ENCODE measurements around the gene ZNF638. TPM values are rescaled to one million over a fixed set of nuclear protein-coding genes. Genes with fewer than 3 reads are reported as not detected.
"Not testable (repeated sequence)": the region's sequence is repeated elsewhere in the genome, so short reads cannot be mapped to it uniquely, and the experiment has no call there.

The ZNF638 gene
- polyA plus RNA-seq, 6 donors from 2014 or later, result 34.9 to 80.2 (median 50.9) TPM

DNA sequence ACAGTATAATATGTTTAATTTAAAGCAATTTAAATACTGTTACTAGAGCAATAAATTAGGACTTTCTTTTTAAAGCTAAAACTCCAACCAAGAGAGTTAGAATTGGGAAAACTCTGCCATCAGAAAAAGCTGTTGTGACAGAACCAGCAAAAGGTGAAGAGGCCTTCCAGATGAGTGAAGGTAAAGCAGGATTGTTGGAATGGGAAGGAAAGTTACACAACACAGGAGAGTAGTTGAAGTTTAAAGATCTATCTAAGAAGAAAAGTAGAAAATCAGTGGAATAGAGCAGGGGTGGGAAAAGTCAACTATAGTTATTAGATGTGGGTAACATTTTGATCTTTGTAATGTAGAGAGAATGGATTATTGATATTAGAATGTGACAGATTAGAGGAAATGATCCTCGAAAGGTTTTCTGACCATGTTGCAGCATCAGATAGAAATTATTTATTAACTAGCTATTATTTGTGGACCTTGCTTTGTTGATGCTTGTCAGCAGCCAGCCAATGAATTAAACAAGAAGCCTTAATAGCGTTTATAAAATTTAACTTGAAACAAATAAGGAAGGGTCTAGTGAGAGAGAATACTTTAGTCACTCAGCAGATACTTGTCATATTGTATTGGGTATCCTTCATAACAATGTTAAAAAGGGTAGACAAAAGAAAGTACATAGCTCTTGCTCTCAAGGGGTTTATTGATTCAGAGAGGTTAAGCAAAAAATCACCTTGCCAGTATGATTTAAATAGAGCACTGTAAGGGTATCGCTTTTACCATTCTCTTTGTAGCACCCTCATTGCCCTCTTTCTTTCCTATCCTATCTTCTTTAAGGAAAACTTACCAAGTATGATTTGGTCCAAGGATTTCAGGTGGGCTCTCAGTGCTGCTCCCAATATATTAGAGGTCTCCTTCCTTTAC lies 97.1 kb downstream of the ZNF638 start:
- DNase-seq (no peak), ATAC-seq (ENCODE audit: low read depth in 2 of 2) (no peak)
- Mint-ChIP-seq H3K27ac (peak overlapping the region in 5 of 6 donors; percentile 21 to 75 (median 28)), H3K36me3 (peaks cover 33 to 38% of the 10 kb centered on the region in 2 donors), H3K4me3 (no peak overlapping the region), H3K9me3 (no peaks in the 10 kb centered on the region), H3K4me1 (peaks cover 0 to 8% (median under 1%) of the 10 kb centered on the region in 3 donors), H3K27me3 (no peaks in the 10 kb centered on the region)

GRCh38 chr2:71445142-71445541 lies 113.6 kb downstream of the ZNF638 start:
- H3K27me3 Mint-ChIP-seq; H3K36me3 Mint-ChIP-seq; ATAC-seq (ENCODE audit: low read depth in 2 of 2); H3K4me1 Mint-ChIP-seq; H3K27ac Mint-ChIP-seq; H3K9me3 Mint-ChIP-seq; H3K4me3 Mint-ChIP-seq; DNase-seq: not testable (repeated sequence)

DNA sequence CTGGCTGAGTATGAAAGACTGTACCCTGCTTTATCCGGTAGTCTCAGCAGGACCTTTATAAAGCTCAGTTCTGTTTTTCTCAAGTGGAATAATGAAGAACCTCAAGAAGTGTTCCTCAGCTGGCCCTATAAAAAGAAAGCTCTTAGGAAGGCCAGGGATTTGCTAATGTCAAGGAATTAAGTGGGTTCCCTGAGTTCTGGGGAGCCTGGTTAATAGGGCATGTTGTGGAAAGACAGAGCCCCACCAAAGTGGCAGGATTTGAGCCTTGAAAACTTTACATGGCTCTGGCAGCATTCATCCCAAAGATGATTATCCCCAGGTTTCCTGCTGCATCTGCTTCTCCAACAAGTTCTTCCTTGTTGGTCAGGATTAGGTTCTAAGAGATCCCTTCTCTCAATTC lies 114.9 kb downstream of the ZNF638 start:
- Mint-ChIP-seq H3K4me3 (no peak overlapping the region), H3K9me3 (no peaks in the 10 kb centered on the region), H3K27me3 (peaks cover 4 to 6% (median 6%) of the 10 kb centered on the region in 3 donors), H3K36me3 (peaks cover 0 to 3% of the 10 kb centered on the region in 2 donors), H3K4me1 (no peaks in the 10 kb centered on the region), H3K27ac (no peak overlapping the region)
- no peak for ATAC-seq (ENCODE audit: low read depth in 2 of 2)
- no peak for DNase-seq

DNA sequence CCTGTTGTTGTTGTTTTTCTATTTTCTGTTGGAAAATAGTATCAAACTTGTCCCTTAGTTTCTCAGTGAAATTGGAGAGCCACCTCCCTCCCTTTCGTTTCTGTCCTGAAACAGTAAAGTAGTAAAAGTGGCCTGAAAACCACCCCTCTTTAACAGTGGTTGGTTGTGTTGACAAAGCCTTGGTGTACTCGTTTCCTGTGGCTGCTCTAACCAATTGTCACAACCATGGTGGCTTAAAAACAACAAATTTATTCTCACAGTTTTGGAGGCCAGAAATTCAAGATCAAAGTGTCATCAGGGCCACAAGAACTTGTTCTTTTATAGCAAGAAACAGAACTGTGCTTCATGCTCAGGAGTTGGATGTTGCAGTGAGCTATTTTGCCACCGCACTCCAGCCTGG lies 117.8 kb downstream of the ZNF638 start:
- Mint-ChIP-seq H3K36me3 (peaks cover 0 to 3% of the 10 kb centered on the region in 2 donors), H3K27me3 (peaks cover 16 to 32% (median 25%) of the 10 kb centered on the region in 3 donors), H3K27ac (no peak overlapping the region), H3K9me3 (no peaks in the 10 kb centered on the region), H3K4me3 (no peak overlapping the region), H3K4me1 (peaks cover 7 to 14% (median 8%) of the 10 kb centered on the region in 3 donors)
- no peak for DNase-seq
- ATAC-seq (ENCODE audit: low read depth in 2 of 2), result no peak

DNA sequence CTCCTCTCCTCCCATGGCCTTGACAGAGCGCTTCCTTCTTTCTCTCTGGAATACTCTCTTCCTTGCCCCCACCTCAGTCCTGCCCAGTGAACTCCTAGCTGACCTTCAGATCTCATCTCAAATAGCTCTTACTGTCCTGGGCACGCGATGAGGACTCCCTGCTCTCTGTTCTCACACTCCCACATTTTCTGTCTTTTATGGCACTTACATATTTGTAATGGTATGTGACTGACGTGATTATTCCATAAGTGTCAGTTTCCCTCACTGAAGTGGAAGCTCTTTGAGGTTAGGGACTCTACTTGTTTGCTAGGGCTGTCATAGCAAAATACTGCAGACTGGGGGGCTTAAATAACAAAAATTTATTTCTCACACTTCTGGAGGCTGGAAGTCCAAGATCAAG lies 120.1 kb downstream of the ZNF638 start:
- no peaks in the 10 kb centered on the region for H3K9me3 Mint-ChIP-seq
- peak overlapping the region in 1 of 8 donors; percentile 65 for H3K4me3 Mint-ChIP-seq
- H3K27ac Mint-ChIP-seq, result no peak overlapping the region
- peaks cover 0 to 18% of the 10 kb centered on the region in 2 donors for H3K36me3 Mint-ChIP-seq
- H3K27me3 Mint-ChIP-seq, result peaks cover 40 to 56% (median 41%) of the 10 kb centered on the region in 3 donors
- peaks cover 13 to 19% (median 18%) of the 10 kb centered on the region in 3 donors for H3K4me1 Mint-ChIP-seq
- DNase-seq, result no peak
- ATAC-seq (ENCODE audit: low read depth in 2 of 2), result no peak

DNA sequence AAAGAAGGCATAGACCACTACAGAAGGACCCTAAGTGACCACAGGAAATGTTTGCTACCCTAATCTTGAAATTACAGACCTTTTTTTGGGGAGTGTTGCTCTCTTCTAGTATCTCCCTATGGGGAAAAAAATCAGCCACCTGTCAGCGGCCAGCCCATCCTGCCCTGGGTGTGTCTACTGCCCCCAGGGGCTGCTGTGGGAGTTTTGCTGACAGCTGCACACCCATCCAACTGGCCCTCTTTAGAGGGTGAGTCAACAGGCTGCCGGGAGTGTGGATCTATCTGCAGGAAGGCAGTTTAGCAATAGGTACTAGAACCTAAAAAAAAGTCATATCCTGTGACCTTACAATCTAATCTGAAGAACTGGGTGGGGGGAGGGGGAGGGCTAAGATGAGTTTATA lies 121.0 kb downstream of the ZNF638 start:
- peak overlapping the region in 3 of 8 donors; percentile 28 to 69 (median 59) for H3K4me3 Mint-ChIP-seq
- peaks cover 13 to 19% (median 18%) of the 10 kb centered on the region in 3 donors for H3K4me1 Mint-ChIP-seq
- H3K9me3 Mint-ChIP-seq, result no peaks in the 10 kb centered on the region
- DNase-seq (no peak), ATAC-seq (ENCODE audit: low read depth in 2 of 2) (peak; percentile 43 to 57)
- no peak overlapping the region for H3K27ac Mint-ChIP-seq
- H3K27me3 Mint-ChIP-seq, result peaks cover 41 to 62% (median 48%) of the 10 kb centered on the region in 3 donors
- H3K36me3 Mint-ChIP-seq, result peaks cover 0 to 18% of the 10 kb centered on the region in 2 donors

DNA sequence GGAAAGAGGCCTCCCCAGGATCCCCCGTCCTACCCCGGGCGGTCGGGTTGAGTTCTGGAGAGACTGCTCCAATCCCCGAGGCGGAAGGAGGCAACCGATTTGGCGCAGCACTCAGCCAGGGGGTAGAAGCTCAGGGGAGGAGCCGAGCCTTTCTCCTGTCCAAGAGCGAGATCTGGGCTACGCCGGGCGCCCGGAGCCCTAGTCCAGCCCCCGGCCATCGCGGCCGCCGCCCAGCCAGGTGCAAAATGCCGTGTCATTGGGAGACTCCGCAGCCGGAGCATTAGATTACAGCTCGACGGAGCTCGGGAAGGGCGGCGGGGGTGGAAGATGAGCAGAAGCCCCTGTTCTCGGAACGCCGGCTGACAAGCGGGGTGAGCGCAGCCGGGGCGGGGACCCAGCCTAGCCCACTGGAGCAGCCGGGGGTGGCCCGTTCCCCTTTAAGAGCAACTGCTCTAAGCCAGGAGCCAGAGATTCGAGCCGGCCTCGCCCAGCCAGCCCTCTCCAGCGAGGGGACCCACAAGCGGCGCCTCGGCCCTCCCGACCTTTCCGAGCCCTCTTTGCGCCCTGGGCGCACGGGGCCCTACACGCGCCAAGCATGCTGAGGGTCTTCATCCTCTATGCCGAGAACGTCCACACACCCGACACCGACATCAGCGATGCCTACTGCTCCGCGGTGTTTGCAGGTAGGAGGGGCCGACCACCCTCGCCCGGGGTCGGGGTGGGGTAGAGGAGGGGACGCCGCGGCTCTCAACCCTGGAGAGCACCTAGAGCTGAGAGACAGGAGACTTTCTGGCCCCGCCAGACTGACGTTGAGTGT lies 122.0 kb downstream of the ZNF638 start, which contains the start of gene DYSF:
Gene DYSF, plus strand, starts transcription at position 158 of the 817 bp plus-strand sequence.
- DNase-seq (no peak), ATAC-seq (ENCODE audit: low read depth in 2 of 2) (peak in 1 of 2 donors; percentile 13)
- Mint-ChIP-seq H3K27me3 (peaks cover 41 to 66% (median 52%) of the 10 kb centered on the region in 3 donors), H3K9me3 (no peaks in the 10 kb centered on the region), H3K27ac (peak within 1 kb of the TSS in 1 of 6 donors; percentile 57), H3K4me1 (peaks cover 13 to 19% (median 18%) of the 10 kb centered on the region in 3 donors), H3K4me3 (peak within 1 kb of the TSS in 6 of 8 donors; percentile 41 to 78 (median 67)), H3K36me3 (peaks cover 0 to 18% of the 10 kb centered on the region in 2 donors)

DNA sequence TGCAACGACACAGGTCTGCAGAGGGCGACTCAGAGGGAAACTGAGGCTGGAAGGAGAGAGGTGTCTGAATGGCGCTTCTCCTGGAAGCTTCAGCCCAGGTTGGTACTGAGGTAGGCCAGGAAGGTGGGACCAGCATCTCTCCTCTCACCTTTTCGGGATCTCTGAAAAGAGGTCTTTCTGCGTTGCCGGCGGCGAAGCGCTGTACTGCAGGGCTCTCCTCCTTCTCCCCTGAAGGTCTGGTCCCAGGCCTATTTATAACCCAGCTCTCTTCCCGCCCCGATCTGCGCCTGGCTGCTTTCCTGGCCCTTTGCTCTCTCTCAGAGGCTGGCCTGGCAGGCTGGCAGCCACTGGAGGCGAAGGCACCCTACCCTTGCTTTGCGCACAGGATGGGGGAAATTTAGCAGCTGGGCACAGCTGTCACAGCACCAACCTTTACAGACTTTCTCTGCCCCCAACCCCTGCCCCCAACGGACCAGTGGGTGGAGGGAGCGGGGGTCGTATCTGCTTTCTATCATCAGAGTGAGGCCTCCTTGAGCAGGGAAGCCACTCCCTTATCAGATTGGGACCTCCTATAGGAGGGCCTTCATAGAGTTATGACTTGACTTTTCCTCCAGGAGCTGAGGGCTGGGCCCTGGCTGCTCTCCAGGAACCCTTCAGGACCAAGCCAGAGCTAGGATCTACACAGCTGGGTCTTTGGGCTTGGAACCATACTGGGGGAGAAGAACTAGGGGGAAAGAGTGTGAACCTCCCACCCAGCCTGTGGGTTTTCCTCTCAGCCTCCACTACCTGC lies 122.8 kb downstream of the ZNF638 start:
- ATAC-seq (ENCODE audit: low read depth in 2 of 2) (no peak), DNase-seq (no peak)
- H3K36me3 Mint-ChIP-seq, result peaks cover 0 to 18% of the 10 kb centered on the region in 2 donors
- H3K27ac Mint-ChIP-seq, result peak overlapping the region in 1 of 6 donors; percentile 69
- H3K27me3 Mint-ChIP-seq, result peaks cover 41 to 74% (median 52%) of the 10 kb centered on the region in 3 donors
- H3K9me3 Mint-ChIP-seq, result no peaks in the 10 kb centered on the region
- H3K4me3 Mint-ChIP-seq, result peak overlapping the region in 5 of 8 donors; percentile 27 to 78 (median 57)
- peaks cover 13 to 19% (median 18%) of the 10 kb centered on the region in 3 donors for H3K4me1 Mint-ChIP-seq

- no peak for DNase-seq
- H3K4me3 Mint-ChIP-seq, result peak overlapping the region in 1 of 8 donors; percentile 69
- no peaks in the 10 kb centered on the region for H3K9me3 Mint-ChIP-seq
- no peak for ATAC-seq (ENCODE audit: low read depth in 2 of 2)
- peak overlapping the region in 1 of 6 donors; percentile 69 for H3K27ac Mint-ChIP-seq
- peaks cover 13 to 19% (median 18%) of the 10 kb centered on the region in 3 donors for H3K4me1 Mint-ChIP-seq
- H3K27me3 Mint-ChIP-seq, result peaks cover 44 to 74% (median 54%) of the 10 kb centered on the region in 3 donors
- H3K36me3 Mint-ChIP-seq, result peaks cover 0 to 18% of the 10 kb centered on the region in 2 donors
These were observed 123.6 kb downstream of the ZNF638 start for GRCh38 chr2:71455011-71455740.

GRCh38 chr2:71455741-71456569 lies 124.4 kb downstream of the ZNF638 start:
- H3K4me3 Mint-ChIP-seq, result peak overlapping the region in 3 of 8 donors; percentile 21 to 71 (median 55)

DNA sequence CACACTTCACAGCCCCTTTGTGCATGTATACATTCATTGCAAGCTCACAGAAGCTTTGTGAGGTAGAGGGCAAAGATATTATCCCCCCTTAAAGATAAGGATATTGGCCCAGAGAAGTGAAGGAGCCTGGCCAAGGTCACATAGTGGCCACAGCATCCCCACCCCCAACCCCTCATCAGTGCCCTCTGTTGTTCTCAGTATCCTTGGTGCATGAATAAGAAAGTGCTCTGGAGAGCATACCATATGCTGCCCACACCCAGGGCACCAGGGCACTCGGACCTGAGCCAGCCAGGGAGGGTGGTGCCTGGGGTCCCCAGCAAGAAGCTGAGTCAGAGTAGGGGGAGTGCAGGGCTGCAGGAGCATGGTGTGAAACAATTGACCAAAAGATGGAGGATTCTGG lies 125.0 kb downstream of the ZNF638 start:
- Mint-ChIP-seq H3K27ac (no peak overlapping the region), H3K36me3 (peaks cover 0 to 18% of the 10 kb centered on the region in 2 donors), H3K27me3 (peaks cover 40 to 74% (median 61%) of the 10 kb centered on the region in 3 donors), H3K4me3 (no peak overlapping the region), H3K4me1 (peaks cover 13 to 19% (median 18%) of the 10 kb centered on the region in 3 donors), H3K9me3 (peaks cover 0 to 6% (median 2%) of the 10 kb centered on the region in 7 donors)
- ATAC-seq (ENCODE audit: low read depth in 2 of 2) (no peak), DNase-seq (no peak)

More at GRCh38 chr2:71455741-71456569, 124.4 kb downstream of the ZNF638 start:
- no peak for ATAC-seq (ENCODE audit: low read depth in 2 of 2)
- Mint-ChIP-seq H3K4me1 (peaks cover 13 to 19% (median 18%) of the 10 kb centered on the region in 3 donors), H3K27me3 (peaks cover 47 to 75% (median 59%) of the 10 kb centered on the region in 3 donors), H3K27ac (peak overlapping the region in 1 of 6 donors; percentile 4), H3K9me3 (peaks cover 0 to under 1% (median 0%) of the 10 kb centered on the region in 7 donors), H3K36me3 (peaks cover 0 to 18% of the 10 kb centered on the region in 2 donors)
- no peak for DNase-seq

Measured in naive B cell (primary cell).